K562 (cell line): ENCODE data around the gene TOR1AIP2. TPM values are rescaled to one million over a fixed set of nuclear protein-coding genes. Genes with fewer than 3 reads are reported as not detected.

Experiments
- E2F1 ChIP-seq: sonication (generic); formaldehyde crosslinking; IDR thresholded peaks from 2 replicates; pipeline ENCODE4 v1.8.1; 2023; ENCODE audit warnings: mild to moderate bottlenecking, missing genetic modification reagents, moderate library complexity
- ETV5 ChIP-seq: sonication (generic); formaldehyde crosslinking; IDR thresholded peaks from 2 replicates; pipeline ENCODE4 v1.4.0; 2020; ENCODE audit warnings: low read depth, mild to moderate bottlenecking, missing genetic modification reagents
- FOXP4 ChIP-seq: sonication (generic); formaldehyde crosslinking; IDR thresholded peaks from 2 replicates; pipeline ENCODE4 v1.8.0; 2022; ENCODE audit warnings: mild to moderate bottlenecking, missing genetic modification reagents, borderline replicate concordance
- HDAC8 ChIP-seq: fragments of 450-650 bp; IDR thresholded peaks from 2 replicates; pipeline ENCODE4 v1.6.1; 2016; ENCODE audit warnings: mild to moderate bottlenecking, missing genetic modification characterization, moderate library complexity, missing compliant biosample characterization
- MYC ChIP-seq, 2 experiments: fragments of 250-450 bp in 1 of 2; sonication (Bioruptor Pico) in 1 of 2; IDR thresholded peaks; 2 replicates each; pipeline versions ENCODE4 v1.5.1 to v1.6.1; 2012 to 2021; ENCODE audit warnings: low read depth in 2 of 2, borderline replicate concordance in 1 of 2, improper control_type of control experiment in 1 of 2, low read length in 1 of 2, mild to moderate bottlenecking in 1 of 2, moderate library complexity in 1 of 2
- PHB ChIP-seq: fragments of 250-450 bp; sonication (Bioruptor Pico); IDR thresholded peaks from 2 replicates; pipeline ENCODE4 v1.5.0; 2021
- PHF21A ChIP-seq: fragments of 450-650 bp; IDR thresholded peaks from 2 replicates; pipeline ENCODE4 v1.6.1; 2017; ENCODE audit warnings: low read depth, borderline replicate concordance
- RERE ChIP-seq: sonication (generic); formaldehyde crosslinking; IDR thresholded peaks from 2 replicates; pipeline ENCODE4 v1.8.0; 2023; ENCODE audit warnings: missing genetic modification reagents, mild to moderate bottlenecking, borderline replicate concordance
- STAG1 ChIP-seq: sonication (generic); formaldehyde crosslinking; IDR thresholded peaks from 2 replicates; pipeline ENCODE4 v1.5.0; 2020; ENCODE audit warnings: missing genetic modification reagents, borderline replicate concordance
- ZNF592 ChIP-seq: fragments of 450-650 bp; IDR thresholded peaks from 2 replicates; pipeline ENCODE4 v1.6.1; 2017; ENCODE audit warnings: antibody characterized with exemption, mild to moderate bottlenecking
- polyA plus RNA-seq, 8 experiments: library from polyadenylated mRNA; depleted of rRNA in 4 of 8; stranded (reverse) in 5 of 8; unstranded in 3 of 8; fragments of >200 nt; fragmentation: Nextera tagmentation in 2 of 8; fragmentation: Illumina TruSeq in 1 of 8; extraction: Ambion mirVana in 2 of 8; extraction: Trizol in 1 of 8; gene quantifications; 2 replicates each; pipeline versions ENCODE4 v1.2.1 to v1.2.3, GENCODE V29; 2011 to 2014; ENCODE audit warnings: inconsistent platforms in 1 of 8, missing spikeins in 1 of 8
- total RNA-seq, 7 experiments: library from RNA; depleted of rRNA in 6 of 7; stranded (reverse); fragments of >200 nt in 6 of 7; fragmentation: Illumina TruSeq in 2 of 7; extraction: Trizol in 2 of 7; gene quantifications; 2 replicates each; pipeline versions ENCODE4 v1.2.1 to v1.2.3, GENCODE V29; 2011 to 2021; ENCODE audit warnings: low replicate concordance in 1 of 7

Gene TOR1AIP2
- total and polyA plus RNA-seq, 9 of the 15 experiments (the other 6 are each of a cell fraction or from before 2014, with no cell fraction given): 16.7 to 122 (median 41.4) TPM

- no peak for TF ChIP-seq STAG1 (CRISPR knock-in tag)
- no peak for TF ChIP-seq RERE (CRISPR knock-in tag)
- TF ChIP-seq FOXP4 (CRISPR knock-in tag): no peak
- TF ChIP-seq PHB: no peak
- TF ChIP-seq HDAC8 (tag): no peak
- no peak for TF ChIP-seq E2F1
- no peak for TF ChIP-seq MYC (IDR thresholded peaks at IDR 0.05; ENCODE audit: low read depth, low read length)
- no peak for TF ChIP-seq MYC (CRISPR knock-in tag; IDR thresholded peaks at IDR 0.05; ENCODE audit: borderline replicate concordance, low read depth)
- TF ChIP-seq ZNF592: no peak
- no peak for TF ChIP-seq PHF21A
- no peak for TF ChIP-seq ETV5 (CRISPR knock-in tag)
These were observed 67.9 kb downstream of the TOR1AIP2 start (continued) for GRCh38 chr1:179809506-179810366.
